ENCODE data around the gene TTC13. TPM values are rescaled to one million over a fixed set of nuclear protein-coding genes. Genes with fewer than 3 reads are reported as not detected.
"Not testable (repeated sequence)": the region's sequence is repeated elsewhere in the genome, so short reads cannot be mapped to it uniquely, and the experiment has no call there.

Gene TTC13
- total and polyA plus RNA-seq, 3 donors from 2014 or later = 7.5 to 18.5 (median 10.2) TPM

- Histone ChIP-seq H3K27ac (no peak overlapping the region), H3K36me3 (ENCODE audit: low read depth, missing control alignments) (no peaks in the 10 kb centered on the region), H3K27me3 (no peaks in the 10 kb centered on the region), H3K4me1 (no peaks in the 10 kb centered on the region), H3K9me3 (no peaks in the 10 kb centered on the region), H3K4me3 (no peak overlapping the region)
- WGBS, 2 donors = 91% methylated on average over 8 to 9 of the region's 9 CpGs
- intact Hi-C loops (cut with DNase I; ENCODE audit: low total_unique reads) = no loop called here
- no peak for TF ChIP-seq POLR2A (IDR thresholded peaks at IDR 0.05)
- no peak for TF ChIP-seq CTCF (IDR thresholded peaks at IDR 0.05)
- DNase-seq = no peak
These were observed 44.5 kb upstream of the TTC13 start for GRCh38 chr1:231023150-231023549.

- H3K4me1 ChIP-seq; H3K27me3 ChIP-seq; DNase-seq; H3K9me3 ChIP-seq; H3K27ac ChIP-seq; H3K4me3 ChIP-seq; H3K36me3 ChIP-seq (ENCODE audit: low read depth, missing control alignments); intact Hi-C loops (cut with DNase I; ENCODE audit: low total_unique reads): not testable (repeated sequence)
- WGBS, 2 donors = 92 to 94% methylated on average over 7 of the region's 7 CpGs
These were observed 43.9 kb upstream of the TTC13 start for GRCh38 chr1:231022543-231022942.

GRCh38 chr1:231021540-231022031 is 42.9 kb upstream of the TTC13 start:
- Histone ChIP-seq H3K4me1 (no peaks in the 10 kb centered on the region), H3K4me3 (no peak overlapping the region), H3K9me3 (no peaks in the 10 kb centered on the region), H3K36me3 (ENCODE audit: low read depth, missing control alignments) (no peaks in the 10 kb centered on the region), H3K27ac (no peak overlapping the region), H3K27me3 (no peaks in the 10 kb centered on the region)
- intact Hi-C loops (cut with DNase I; ENCODE audit: low total_unique reads) = no loop called here
- TF ChIP-seq CTCF (IDR thresholded peaks at IDR 0.05) = no peak
- TF ChIP-seq POLR2A (IDR thresholded peaks at IDR 0.05) = no peak
- no peak for DNase-seq
- 86 to 87% methylated on average over 12 of the region's 12 CpGs for WGBS, 2 donors

- H3K36me3 ChIP-seq (ENCODE audit: low read depth, missing control alignments) = no peaks in the 10 kb centered on the region
- H3K4me3 ChIP-seq = no peak overlapping the region
- H3K27ac ChIP-seq = no peak overlapping the region
- H3K9me3 ChIP-seq = no peaks in the 10 kb centered on the region
- no peak for TF ChIP-seq POLR2A (IDR thresholded peaks at IDR 0.05)
- no peak for TF ChIP-seq CTCF (IDR thresholded peaks at IDR 0.05)
- no peak for DNase-seq
- WGBS, 2 donors = 65 to 74% methylated on average over 7 of the region's 7 CpGs
- intact Hi-C loops (cut with DNase I; ENCODE audit: low total_unique reads) = no loop called here
- no peaks in the 10 kb centered on the region for H3K4me1 ChIP-seq
- no peaks in the 10 kb centered on the region for H3K27me3 ChIP-seq
These were observed 42.2 kb upstream of the TTC13 start for GRCh38 chr1:231020816-231021215.

GRCh38 chr1:231020139-231020601 is 41.5 kb upstream of the TTC13 start:
- no peak overlapping the region for H3K27ac ChIP-seq
- no peaks in the 10 kb centered on the region for H3K27me3 ChIP-seq
- no peaks in the 10 kb centered on the region for H3K4me1 ChIP-seq
- 81 to 88% methylated on average over 14 of the region's 14 CpGs for WGBS, 2 donors
- no peaks in the 10 kb centered on the region for H3K36me3 ChIP-seq (ENCODE audit: low read depth, missing control alignments)
- no peak for DNase-seq
- H3K4me3 ChIP-seq = no peak overlapping the region
- intact Hi-C loops (cut with DNase I; ENCODE audit: low total_unique reads) = no loop called here
- TF ChIP-seq CTCF (IDR thresholded peaks at IDR 0.05) (no peak), POLR2A (IDR thresholded peaks at IDR 0.05) (no peak)
- H3K9me3 ChIP-seq = no peaks in the 10 kb centered on the region

All from testis (tissue), 3 donors.